Activated CD8-positive, alpha-beta memory T cell treated with anti-CD3 and anti-CD28 coated beads for 4 hours (primary cell): Measurements from ENCODE around the gene TM4SF4.

Experiments used
- DNase-seq, 2 donors: peaks; one replicate each; pipeline ENCODE4 v3.0.0-alpha.2; 2020; ENCODE audit warnings: low read depth in 2 of 2

Gene TM4SF4

GRCh38 chr3:149481491-149481890 is 7.0 kb downstream of the TM4SF4 start:
- DNase-seq, result no peak

- no peak for DNase-seq
Observed at GRCh38 chr3:149486726-149487125, 12.2 kb downstream of the TM4SF4 start.

DNA sequence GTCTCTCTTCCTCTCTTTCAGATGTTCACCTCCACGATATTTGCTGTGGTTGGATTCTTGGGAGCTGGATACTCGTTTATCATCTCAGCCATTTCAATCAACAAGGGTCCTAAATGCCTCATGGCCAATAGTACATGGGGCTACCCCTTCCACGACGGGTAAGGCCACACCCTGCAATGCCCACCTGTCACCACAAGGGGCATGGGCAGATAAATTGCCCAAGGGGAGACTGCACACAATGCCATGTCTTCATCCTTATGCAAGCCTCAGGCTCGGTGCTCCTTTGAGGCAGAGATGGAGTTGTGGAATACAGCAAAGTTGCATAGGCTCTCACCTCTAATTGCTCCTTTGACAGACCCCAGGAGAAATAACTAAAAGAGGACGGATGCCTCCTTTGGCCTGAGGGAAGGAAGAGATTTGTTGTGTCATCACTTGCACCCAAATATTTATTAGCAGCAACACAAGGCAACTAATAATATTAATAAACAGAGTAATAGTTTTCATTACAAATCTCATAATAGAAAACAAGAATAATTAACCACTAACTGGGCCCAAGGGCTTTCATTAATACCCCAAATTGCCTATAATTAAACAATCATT is 13.2 kb downstream of the TM4SF4 start:
- no peak for DNase-seq

- no peak for DNase-seq
Observed at GRCh38 chr3:149489060-149489690, 14.7 kb downstream of the TM4SF4 start.

- no peak for DNase-seq
Observed at GRCh38 chr3:149490260-149490971, 15.9 kb downstream of the TM4SF4 start.

DNA sequence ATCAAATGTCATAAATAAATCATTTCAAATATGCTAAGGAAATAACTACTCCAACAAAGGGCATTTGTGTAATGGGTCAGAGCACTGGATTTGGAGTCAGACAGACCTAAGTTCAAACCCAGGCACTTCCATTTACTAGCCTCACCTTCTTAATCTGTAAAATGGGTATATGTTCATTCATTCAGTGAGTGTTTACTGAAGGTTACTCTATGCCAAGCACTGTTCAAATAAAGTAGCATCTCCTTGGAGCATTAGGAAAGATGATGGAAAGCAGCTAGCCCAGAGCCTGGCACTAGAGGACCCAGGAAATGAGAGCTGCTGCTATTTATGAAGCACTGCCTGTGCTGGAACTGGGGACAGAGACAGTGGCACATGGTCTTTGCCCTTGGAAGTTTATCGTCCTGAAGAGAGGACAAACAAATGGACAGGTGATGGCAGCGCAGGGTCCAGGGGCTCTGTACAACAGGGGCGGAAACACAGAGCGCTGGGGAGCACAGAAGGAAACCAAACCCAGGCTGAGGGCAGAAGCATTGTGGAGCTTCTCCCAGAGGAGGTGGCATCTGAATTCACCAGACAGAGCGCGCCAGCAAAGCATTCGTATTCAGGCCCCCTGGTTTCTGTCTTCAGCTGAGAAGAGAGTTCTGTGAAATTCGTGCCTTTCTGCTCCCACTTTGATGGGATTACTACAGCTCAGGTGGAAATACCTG is 19.0 kb downstream of the TM4SF4 start:
- DNase-seq, result no peak

- no peak for DNase-seq
Observed at GRCh38 chr3:149494022-149494758, 19.7 kb downstream of the TM4SF4 start.

DNA sequence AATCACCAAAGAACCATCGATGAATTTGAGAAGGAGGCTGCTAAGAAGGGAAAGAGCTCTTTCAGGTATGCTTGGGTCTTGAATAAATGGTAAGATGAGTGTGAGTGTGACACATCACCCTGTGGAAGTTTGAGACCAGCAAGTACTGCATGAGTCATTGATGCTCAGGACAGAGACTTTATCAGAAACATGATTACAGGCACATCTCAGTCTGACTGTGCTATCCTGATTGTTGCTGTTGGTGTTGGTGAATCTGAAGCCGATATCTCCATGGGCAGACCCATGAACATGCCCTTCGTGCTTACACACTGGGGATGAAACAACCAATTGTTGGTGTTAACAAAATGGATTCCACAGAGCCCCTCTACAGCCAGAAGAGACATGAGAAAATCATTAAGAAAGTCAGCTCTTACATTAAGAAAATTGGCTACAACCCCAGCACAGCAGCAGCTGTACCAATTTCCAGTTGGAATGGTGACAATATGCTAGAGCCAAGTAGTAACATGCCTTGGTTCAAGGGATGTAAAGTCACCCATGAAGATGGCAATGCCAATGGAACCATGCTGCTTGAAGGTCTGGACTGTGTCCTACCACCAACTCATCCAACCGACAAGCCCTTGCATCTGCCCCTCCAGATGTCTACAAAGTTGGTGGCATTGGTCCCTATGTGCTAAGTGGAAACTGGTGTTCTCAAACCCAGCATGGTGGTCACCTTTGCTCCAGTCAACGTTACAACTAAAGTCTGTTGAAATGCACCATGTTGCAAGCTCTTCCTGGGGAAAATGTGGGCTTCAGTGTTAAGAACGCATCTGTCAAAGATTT is 20.5 kb downstream of the TM4SF4 start:
- DNase-seq, result no peak

GRCh38 chr3:149495581-149496125 is 21.2 kb downstream of the TM4SF4 start:
- DNase-seq, result no peak

DNA sequence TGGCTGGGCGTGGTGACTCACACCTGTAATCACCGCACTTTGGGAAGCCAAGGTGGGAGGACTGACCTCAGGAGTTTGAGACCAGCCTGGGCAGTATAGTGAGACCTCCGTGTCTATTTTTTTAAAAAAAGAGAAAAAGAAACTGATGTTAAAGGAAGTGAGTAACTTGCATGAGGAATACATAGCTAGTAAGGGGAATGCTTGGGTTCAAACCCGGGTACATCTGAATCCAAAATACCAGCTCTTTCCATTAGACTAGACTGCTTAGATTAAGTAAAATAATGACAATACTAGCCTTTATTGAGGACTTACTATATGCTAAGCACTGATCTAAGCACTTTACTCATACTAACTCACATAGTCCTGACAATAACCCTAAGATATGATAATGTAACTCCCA is 22.4 kb downstream of the TM4SF4 start:
- no peak for DNase-seq

GRCh38 chr3:149497966-149498670 is 23.6 kb downstream of the TM4SF4 start:
- DNase-seq, result no peak

DNA sequence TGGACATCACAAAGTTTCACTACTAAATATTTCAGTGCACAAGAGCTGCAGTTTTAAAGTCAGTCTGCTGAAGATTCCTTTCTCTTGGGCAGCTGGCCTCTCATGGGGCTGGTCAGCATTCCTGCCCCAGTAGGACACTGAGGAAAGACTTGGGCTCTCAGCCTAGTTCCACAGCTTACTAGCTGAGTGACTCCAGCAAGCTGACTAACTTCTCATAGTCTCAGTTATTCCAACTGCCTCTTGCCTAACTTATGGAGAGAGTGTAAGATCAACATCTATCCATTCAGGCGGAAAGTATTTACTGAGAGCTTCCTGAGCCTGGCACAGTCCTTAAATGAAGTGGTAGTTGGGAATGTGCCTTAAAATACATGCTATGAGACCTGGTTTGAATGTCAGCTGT is 27.0 kb downstream of the TM4SF4 start:
- no peak for DNase-seq

- DNase-seq, result no peak
Observed at GRCh38 chr3:149502438-149502837, 27.9 kb downstream of the TM4SF4 start.

- DNase-seq, result no peak
Observed at GRCh38 chr3:149506540-149506939, 32.0 kb downstream of the TM4SF4 start.

DNA sequence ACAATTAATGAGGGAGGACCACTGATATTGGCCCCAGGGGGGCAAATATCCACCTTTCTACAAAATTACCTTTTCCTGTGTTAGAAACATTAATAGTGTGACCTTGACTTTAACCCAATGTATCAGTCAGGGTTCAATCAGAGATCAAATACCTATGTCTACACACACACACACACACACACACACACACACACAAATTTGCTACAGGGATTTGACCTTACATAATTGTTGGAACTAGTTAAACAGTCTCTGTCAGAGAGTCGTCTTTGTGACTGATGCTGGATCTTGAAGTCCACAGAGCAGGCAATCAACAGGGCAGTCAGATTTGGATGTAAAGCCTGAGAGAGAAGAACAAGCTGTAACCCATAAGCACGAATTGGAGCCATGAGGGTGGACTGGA is 32.5 kb downstream of the TM4SF4 start:
- no peak for DNase-seq

DNA sequence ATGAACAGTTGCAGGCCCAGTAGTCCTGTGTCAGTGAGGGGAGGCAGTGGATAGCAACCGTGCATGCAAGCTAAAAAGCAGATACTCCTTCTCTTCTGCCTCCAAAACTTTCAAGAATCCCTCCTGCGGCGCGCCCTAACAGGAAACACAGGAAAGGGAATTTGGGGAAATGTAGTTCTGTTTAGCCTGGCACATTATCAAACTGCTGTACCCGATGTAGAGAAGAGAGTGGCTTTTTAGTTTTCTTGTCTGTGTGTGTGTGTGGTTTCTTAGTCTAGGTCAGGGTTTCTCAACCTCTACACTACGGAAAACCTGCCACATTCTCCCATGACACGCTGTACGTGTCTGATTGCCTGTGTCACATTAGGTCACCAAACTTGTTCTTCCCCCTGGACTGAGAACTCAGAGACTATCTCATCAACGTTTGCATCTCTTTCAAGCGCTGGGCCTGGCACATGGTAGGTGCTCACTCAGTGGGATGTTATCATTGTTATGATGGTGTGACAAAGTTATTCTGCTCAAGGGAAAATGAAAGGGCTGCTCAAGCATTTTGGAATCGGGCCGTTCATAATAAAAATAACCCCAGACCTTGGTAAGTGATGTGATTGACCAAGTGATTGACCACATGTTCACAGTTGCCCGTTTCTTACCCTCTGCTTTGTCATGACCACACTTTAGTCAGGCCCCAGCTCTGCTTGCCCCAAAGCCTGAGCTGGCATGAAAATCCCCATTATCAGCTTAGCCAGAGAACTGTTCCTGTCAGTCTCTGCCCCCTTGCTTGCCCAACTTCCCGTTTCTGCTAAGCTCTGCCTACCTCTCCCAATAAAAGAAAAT is 33.2 kb downstream of the TM4SF4 start:
- DNase-seq, result no peak

DNA sequence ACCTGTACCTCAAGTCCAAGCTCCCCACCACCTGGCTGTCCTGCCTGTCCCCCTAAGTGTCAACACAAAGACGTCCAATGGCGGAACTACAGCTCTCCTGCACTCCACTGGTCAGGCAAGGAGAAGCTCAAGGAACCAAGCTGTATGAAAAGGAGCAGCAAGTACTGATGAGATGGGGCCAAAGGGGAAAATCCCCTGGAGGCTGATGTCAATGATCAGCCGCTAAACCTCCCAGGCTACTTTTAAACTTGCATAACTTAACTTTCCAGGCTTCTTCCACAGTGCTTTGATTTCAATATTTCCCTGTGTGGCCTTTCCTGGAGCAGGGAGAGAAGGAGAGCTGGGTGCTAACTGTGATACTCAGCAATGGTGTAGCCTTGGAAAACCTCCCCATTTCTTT is 35.0 kb downstream of the TM4SF4 start:
- no peak for DNase-seq

- no peak for DNase-seq
Observed at GRCh38 chr3:149510480-149510879, 36.0 kb downstream of the TM4SF4 start.

DNA sequence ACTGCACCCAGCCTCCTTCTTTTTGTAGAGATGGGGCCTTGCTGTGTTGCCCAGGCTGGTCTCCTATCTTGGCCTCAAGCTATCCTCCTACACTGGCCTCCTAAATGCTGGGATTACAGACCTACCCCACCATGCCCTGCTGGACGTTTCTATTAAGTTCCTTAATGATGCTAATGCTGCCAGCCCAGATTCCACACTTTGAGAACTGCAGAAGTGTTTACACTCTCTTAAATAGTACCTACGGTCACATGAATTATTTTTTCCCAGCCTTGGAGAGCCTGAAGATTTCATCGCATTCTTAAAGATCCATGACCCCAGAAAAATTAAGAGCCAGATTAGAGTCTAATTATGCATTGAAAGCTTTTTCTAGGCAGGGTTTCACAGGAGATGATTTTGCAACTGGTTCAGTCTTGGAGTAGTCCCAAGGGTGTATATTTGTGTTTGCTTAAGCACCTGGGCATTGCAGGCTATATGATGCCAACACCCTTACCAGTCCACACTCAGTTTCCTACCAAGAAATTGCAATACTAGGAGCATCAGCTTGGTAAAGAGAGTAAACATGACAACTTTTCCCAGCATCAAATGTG is 36.6 kb downstream of the TM4SF4 start:
- DNase-seq, result no peak
